ENCODE data around the gene DEFB114.

DNA sequence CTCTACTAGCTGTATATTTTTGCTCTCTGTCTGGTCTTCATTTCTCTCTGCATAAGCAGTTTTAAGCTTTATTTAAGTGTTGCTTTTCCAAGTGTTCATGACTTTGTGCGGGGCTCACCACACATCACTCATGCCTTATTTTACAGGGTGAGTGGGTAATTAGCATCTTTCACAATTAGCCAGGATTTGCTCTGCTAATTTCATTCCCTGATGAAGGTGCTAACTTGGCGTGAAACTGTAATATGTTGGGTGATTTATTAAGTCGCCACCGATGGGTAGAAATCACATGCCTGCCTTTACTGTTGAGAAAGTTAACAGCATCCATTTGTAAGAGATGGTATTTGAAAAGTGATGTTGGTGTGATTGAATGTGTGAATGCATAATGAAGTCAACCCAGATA, 44.7 kb downstream of the DEFB114 start:
- TF ChIP-seq, protein P1, sequence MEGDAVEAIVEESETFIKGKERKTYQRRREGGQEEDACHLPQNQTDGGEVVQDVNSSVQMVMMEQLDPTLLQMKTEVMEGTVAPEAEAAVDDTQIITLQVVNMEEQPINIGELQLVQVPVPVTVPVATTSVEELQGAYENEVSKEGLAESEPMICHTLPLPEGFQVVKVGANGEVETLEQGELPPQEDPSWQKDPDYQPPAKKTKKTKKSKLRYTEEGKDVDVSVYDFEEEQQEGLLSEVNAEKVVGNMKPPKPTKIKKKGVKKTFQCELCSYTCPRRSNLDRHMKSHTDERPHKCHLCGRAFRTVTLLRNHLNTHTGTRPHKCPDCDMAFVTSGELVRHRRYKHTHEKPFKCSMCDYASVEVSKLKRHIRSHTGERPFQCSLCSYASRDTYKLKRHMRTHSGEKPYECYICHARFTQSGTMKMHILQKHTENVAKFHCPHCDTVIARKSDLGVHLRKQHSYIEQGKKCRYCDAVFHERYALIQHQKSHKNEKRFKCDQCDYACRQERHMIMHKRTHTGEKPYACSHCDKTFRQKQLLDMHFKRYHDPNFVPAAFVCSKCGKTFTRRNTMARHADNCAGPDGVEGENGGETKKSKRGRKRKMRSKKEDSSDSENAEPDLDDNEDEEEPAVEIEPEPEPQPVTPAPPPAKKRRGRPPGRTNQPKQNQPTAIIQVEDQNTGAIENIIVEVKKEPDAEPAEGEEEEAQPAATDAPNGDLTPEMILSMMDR (IDR thresholded peaks at IDR 0.05): no peak
- TF ChIP-seq POLR2A (IDR thresholded peaks at IDR 0.05): no peak
